DMS114 treated with DMSO at 0.1 percent for 48 hours (cell line): ENCODE results near the gene TEX9.
"Not testable (repeated sequence)": the region's sequence is repeated elsewhere in the genome, so short reads cannot be mapped to it uniquely, and the experiment has no call there.

ENCODE experiments used
- DNase-seq: peaks from one replicate; lab custom pipeline; 2025; ENCODE audit not compliant: unreplicated experiment; lab: John Stamatoyannopoulos, UW

The TEX9 gene

DNA sequence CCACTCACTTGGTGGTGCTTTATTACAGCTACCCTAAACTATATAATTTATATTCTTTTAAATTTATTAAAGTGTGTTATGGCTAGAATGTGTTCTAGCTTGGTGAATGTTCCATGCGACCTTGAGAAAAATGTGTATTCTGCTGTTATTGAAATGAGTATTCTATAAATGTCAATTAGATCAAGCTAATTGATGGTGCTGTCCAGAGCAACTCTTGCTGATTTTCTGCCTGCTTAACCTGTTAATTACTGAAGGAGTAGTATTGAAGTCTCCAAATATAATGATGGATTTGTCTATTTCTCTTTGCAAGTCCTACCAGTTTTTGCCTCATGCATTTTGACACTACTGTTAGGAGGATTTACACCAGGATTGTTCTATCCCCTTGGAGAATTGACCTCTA, 3.2 kb upstream of the TEX9 start:
- no peak for DNase-seq

DNA sequence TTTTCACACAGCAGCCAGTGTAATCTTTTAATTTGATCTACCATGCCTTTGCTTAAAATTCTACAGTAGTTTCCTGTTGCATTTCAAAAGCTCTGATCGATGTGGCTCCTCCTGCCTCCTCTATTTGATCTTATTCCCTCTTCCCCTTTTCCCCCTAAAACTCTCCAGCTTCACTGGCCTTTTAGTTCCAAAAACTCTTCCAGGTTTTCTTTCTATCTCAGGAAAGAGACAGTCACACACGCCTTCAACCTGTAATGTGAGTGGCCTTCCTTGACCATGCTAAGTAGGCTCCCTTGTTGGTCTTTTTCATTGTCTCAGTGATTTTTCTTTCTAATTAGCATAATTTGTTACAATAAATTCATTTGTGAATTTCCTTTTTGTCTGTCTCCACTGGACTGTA, 985 bp downstream of the TEX9 start:
- no peak for DNase-seq

DNA sequence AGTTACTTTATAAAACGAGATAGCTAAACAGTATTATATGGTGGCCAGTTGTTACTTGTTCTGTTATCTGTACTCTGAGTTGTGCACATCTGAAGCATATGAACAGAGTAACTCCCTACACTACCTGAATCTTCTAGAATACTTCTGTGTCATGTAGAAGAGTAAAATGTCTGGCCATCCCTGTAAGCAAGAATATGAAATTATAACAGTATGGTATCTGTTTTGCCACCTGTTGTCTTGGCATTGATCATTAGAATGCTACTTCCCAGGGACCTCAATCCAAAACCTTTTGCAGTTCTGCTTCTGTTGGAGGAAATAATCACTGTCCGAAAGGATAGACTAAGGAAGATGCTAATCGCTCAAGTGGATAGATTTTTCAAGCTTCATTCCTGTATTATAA, 1.9 kb downstream of the TEX9 start:
- DNase-seq: no peak

DNA sequence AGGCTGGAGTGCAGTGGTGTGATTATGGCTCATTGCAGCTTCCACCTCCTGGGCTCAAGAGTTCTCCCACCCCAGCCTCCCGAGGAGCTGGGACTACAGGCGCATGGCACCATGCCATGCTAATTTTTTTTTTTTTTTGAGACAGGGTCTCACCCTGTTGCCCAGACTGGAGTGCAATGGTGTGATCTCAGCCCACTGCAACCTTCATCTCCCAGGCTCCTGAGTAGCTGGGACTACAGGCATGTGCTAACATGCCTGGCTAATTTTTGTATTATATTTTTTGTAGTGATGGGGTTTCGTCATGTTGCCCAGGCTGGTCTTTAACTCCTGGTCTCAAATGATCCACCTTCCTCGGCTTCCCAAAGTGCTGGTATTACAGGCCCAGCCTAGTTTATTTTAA, 4.0 kb downstream of the TEX9 start:
- no peak for DNase-seq

DNA sequence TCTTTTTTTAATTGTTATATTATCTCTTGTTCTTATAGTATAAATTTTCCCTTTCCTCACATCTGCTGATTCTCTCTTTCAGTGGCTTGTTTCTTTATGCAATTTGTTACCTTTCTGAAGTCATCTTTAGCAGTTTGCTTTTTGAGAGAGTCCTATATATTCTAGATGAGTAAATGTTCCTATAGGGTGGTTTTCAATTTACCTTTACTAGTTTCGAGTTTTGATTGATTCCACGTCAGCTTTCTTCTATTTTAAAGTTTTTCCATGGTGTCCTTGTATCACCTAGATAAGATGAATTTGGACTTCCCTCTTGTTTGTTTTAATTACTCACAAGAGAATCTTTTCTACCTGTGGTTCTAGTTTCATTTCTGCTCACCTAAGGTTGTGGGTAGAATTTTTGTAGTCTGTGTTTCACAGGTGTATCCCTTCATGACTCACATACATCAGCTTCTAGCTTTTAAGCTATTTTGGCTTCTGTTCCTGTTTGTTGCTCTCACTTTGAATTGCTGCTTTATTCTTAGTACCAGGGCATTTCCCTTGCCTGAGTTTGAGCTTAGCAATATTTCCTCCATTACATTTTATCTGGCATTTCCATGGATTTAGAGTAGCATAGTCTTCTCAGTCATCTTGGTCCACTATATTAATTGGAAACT, 6.4 kb downstream of the TEX9 start:
- DNase-seq: no peak

DNA sequence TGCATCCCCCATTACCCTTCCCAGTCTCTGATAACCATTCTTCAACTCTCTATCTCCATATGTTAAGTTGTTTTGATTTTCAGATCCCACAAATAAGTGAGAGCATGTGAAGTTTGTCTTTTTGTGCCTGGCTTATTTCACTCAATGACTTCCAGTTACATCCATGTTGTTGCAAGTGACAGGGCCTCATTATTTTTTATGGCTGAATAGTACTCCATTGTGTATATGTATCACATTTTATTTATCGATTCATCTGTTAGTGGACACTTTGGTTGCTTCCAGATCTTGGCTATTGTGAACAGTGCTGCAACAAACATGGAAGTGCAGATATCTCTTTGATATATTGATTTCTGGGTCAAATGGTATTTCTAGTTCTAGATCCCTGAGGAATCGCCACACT, 9.5 kb downstream of the TEX9 start:
- not testable (repeated sequence) for DNase-seq

DNA sequence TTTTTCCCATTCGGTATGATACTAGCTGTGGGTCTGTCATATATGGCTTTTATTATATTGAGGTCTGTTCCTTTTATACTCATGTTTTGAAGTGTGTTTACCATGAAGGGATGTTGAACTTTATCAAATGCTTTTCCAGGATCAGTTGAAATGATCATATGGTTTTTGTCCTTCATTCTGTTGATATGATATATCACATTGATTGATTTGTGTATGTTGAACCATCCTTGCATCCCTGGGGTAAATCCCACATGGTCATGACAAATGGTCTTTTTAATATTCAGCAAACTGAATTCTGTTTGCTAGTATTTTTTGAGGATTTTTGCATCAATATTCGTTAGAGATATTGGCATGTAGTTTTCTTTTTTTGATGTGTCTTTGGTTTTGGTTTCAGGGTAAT, 12.6 kb downstream of the TEX9 start:
- not testable (repeated sequence) for DNase-seq

DNA sequence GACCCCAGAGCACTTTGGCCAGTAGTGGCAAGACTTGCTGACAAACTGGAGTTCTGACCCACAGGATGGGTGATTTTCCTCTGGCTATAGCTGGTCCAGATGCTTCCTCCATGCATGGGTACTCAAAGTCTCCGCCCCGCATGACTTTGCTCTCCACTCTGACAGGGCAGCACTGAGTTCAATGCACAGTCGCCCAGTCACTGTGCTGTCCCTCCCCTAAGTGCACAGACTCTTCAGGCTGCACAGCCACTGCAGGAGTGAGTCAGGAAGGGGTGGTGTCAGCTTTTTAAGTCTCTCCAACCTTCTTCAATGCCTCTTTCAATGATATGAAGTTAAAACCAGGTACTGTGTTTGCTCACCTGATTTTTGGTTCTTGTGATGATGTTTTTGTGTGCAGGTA, 17.8 kb downstream of the TEX9 start:
- no peak for DNase-seq

DNA sequence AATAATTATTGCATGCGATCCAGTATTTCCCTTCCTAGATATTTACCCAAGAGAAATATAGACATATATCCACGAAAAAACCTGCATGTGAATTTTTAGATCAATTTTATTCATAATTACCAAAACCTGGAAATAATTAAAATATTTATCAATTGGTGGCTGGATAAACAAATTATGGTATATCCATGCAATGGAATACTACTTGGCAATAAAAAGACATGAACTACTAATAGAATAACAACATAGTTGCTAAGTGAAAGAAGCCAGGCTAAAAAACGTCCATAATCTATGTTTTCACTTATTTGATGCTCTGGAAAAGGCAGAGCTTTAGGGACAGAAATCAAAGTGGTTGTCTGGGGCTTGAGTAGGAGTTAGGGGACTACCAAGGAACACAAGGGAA, 20.7 kb downstream of the TEX9 start:
- no peak for DNase-seq

DNA sequence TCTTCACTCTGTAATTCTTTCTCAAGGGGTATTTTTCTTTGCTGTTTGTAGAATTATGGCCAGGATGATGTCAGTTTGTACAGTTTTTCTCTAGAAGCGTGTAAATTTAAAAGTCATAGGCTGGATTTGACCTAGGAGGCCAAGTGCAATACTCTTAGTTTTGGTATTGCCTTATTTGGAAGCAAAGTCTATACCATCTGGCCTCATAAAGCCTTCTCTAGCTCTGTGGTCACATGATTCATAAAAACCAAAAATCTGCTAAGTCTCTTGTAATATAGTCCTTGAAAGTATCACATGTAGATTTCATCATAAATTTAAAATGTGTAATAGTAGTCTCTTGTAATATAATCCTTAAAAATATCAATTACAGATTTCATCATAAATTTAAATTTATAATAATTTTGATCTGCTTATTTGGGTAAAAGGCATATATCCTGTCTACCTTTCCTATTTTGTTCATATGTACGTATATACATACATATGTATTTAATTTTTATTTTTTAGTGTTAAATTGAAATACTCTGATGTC, 25.6 kb downstream of the TEX9 start:
- DNase-seq: no peak

DNA sequence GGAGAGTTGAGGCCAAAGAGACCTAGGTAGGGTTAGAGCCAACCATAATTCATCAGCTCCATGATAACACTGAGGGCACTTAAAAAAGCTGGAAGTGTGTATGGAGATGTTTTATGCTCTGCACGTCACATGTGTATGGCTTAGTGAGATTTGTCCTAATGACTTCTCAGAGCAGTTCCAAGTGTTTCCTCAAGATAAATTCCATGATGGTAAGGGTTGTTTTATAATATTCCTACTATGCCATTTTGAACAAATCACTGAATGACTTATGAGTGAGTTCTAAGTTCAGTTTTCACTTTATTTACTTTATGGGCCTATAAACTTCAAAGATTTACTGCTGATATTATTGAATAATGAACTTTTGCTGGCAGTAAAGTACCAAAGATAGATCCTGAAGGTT, 28.1 kb downstream of the TEX9 start:
- no peak for DNase-seq

DNA sequence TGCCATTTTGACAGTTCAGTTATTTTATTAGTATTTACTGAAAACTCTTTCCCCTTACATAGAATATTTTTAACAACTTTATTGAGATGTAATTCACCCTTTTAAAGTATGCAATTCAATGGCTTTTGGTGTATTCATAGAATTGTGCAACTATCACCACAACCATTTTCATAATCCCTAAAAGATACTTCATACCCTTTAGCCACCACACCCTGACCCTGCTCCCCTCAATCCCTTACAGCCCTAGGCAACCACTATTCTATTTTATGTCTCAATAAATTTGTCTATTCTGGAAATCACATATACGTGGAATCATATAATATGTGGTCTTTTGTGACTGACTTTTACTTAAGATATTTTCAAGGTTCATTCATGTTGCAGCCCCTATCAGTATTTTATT, 29.7 kb downstream of the TEX9 start:
- DNase-seq: no peak

DNA sequence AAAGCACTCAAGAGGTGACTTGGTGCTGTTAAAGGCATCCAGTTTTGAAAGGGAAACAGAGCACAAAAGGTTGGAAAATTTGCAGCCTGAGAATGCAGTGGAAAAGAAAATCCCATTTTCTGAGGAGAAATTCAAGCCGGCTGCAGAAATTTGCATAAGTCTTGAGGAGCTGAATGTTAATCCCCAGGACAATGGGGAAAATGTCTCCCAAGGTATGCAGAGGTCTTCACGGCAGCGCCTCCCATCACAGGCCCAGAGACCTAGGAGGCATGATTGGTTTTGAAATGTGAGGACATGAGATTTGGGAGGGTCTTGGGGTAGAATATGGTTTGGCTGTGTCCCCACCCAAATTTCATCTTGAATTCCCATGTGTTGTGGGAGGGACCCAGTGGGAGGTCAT, 32.1 kb downstream of the TEX9 start:
- not testable (repeated sequence) for DNase-seq

DNA sequence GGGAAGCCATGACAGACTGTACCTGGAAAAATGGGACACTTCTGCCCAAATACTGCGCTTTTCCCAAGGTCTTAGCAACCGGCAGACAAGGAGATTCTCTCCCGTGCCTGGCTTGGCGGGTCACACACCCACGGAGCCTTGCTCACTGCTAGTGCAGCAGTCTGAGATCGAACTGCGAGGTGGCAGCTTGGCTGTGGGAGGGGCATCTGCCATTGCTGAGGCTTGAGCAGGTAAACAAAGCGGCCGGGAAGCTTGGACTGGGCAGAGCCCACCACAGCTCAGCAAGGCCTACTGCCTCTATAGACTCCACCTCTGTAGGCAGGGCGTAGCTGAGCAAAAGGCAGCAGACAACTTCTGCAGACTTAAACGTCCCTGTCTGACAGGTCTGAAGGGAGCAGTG, 34.0 kb downstream of the TEX9 start:
- not testable (repeated sequence) for DNase-seq

DNA sequence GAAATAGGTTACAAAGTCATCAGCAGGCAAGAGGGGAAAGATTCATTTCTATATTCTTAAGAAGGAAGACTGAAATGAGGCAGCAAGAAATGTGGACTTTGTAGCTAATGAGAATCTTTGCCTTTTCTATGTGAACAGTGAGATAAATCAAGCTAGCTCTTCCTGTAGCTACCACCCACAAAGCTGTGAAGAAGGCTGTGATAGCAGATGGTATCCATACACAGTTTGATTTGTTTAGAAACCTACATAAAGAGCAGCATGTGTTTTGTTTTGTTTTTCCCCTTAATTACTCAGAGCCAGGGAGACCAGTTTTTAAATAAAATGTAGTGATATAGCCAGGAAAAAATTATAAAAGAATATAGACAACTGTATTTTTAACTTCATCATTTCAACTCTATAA, 45.5 kb downstream of the TEX9 start:
- no peak for DNase-seq

DNA sequence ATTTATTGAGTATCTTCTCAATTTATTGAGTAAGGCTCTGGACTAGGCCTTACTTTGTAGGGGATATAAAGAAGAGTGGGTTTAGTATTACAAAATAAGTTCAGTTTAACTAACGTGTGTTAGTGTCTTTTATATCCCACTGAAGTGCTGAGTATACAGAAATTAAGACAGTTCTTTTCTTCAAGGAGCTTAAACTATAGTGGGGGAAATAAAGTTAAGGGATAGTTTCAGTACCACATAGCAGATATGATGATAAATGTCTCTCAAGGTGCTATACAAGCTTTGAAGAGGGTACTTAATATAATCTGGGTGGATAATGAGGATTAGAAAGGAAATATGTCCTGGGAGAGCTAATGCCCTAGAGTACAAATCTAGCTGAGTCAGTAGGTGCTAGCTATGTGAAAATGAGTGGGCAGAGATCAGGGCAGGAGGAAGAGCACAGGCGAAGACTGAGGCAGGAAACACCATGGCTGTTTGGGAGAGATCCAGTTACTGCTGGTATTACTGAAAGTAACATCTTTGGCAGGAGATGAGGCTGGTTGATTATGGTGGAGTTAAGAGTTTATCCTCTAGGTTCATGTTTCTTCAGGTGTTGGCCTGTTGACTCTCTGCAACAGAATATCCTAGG, 46.0 kb downstream of the TEX9 start:
- DNase-seq: no peak

DNA sequence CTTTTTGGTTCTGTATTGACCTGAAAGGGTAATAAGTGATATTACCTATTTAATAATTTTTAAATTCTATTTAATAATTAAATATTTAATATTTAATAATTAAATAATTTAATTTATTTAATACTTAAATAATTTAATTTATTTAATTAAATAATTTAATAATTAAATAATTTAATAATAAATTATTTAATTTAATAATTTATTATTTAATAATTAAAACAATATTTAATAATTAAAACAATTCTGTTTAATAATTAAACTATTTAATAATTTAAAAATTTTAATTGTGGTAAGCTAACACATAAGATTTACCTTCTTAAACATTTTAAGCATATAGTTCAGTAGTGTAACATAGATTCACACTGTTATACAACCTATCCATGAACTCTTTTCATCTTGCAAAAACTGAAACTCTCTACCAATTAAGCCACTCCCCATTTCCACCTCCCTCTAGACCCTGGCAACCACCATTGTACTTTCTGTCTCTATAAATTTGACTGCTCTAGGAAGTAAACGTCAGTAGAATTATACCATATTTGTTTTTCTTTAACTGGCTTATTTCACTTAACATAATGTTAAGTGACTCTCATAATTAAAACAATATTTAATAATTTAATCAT, 48.0 kb downstream of the TEX9 start:
- not testable (repeated sequence) for DNase-seq

DNA sequence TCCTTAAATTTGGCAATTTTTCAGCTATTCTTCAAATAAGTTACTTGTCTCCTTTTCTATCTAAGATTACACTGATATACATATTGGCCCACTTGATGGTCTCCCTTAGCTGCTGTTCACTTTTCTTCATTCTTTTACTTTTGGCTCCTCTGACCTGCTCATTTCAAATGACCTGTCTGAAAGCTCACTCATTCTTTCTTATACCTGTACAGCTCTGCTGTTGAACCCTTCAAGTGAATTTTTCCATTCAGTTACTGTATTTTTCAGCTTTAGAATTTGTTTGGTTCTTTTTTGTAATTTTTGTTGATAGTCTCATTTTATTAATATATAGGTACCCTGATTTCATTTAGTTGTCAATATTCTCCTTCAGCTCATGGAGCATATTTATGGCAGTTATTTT, 60.0 kb downstream of the TEX9 start:
- DNase-seq: no peak

DNA sequence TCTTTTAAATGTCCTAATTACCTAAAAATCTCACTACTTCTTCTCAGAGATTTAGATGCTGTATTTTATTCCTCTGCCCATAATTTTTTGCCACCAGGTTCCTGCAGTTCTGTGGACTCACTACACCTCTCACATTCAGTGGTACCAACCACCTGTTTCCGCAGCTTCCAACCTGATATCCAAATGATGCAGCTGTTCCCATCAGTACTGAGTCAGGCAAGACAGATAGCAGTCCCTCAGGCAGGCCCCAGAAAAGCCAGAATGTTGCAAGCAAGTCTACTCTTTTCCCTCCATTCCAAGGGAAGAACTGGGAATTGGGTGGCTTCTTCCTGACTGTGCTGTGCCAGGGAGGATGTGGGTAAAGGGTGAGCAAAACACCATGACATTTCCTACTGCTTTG, 60.8 kb downstream of the TEX9 start:
- DNase-seq: no peak

DNA sequence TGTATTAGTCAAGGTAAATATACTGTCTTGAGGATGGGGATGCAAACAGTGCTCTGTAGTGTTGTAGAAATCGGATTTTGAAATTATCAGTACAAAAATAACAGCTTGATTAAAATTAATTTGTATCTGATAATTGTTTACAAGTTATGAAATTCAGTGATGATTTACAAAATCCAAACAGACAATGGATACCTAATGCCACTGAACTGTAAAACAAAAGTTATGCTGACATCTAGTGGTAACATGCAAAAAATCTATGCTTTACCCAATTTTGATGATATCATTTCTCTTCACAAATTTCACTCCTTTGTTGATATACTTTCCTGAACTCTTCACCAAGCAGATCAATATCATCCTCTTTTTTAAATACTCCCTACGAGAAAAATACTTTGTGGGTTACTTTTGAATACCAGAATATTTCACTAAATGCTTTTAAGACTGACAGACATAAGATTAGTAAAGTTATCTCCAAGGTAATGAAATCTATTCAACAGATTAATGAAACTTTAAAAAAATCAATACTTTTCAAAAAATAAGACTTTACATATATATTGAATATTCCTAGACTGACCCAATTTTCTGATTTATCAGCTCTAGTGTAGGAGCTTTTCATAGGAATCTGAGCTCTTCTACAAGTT, 63.7 kb downstream of the TEX9 start:
- peak; percentile 60 for DNase-seq

DNA sequence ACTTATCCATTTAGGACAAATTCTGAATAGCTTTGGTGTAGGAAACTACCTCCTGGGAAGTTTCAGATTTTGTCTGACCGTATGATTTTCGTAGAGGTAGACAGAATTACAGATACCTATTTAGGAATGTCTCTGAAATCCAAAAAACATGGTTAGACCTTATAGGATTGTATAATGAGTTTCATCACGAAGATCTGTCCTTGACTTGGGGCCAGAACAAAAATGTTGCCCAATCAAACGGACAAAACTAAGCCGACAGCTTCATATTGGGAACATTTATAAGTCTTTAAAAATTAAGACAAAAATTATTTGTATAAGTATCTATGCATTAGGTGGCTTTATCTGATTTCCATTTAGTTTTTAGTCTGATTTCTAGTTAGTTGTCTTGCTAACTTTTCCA, 67.1 kb downstream of the TEX9 start:
- DNase-seq: no peak

DNA sequence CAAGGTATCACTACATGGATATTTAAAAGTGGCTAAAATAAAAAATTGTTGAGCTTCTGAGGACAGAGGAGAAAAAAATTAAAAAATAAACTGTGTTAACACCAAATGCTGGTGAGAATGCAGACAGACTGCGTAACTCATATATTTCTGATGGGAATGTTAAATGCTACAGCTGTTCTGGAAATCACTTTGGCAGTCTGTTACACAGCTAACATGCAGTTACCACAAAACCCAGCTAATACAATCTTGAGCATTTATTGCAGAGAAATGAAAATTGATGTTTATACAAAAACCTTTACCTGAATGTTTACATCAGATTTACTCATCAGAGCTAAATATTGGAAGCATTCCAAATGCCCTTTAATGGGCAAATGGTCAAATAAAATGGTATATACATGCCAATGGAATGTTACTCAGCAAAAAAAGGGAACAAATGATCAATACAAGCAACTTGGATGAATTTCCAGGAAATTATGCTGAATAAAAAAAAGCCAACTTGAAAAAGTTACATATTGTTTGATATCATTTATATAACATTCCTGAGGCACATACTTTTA, 75.1 kb downstream of the TEX9 start:
- no peak for DNase-seq
